ENCODE results near the gene KIF26B. TPM values are rescaled to one million over a fixed set of nuclear protein-coding genes. Genes with fewer than 3 reads are reported as not detected.

KIF26B gene
- total RNA-seq, 1 experiment from 2014 or later: 0.04 TPM

DNA sequence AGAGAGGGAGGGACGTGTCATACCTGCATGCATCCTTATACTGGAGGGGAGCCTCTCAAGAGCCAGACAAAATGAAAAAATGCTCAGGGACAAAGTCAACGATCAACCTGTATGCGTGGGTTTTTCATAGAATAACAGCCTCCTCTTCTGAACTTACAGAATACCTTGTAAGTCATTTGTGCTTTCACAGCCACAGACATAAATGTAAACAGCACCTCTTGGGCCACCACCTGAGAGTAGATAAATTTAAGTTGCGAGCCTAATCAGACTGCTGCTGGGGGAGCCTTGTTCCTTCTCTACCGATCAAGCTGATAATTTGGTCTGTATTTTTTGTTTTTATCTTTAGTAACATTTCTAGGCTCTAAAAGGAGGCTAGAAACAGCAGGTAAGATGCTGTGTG lies 223.1 kb downstream of the KIF26B start:
- Histone ChIP-seq H3K79me2 (ENCODE audit: low read length) (no peaks in the 10 kb centered on the region), H3K9me3 (ENCODE audit: low read length) (no peaks in the 10 kb centered on the region), H4K20me1 (ENCODE audit: low read length) (no peaks in the 10 kb centered on the region), H3F3A (ENCODE audit: low read length, unreplicated experiment) (no peaks in the 10 kb centered on the region), H3K4me2 (ENCODE audit: low read length) (no peak overlapping the region), H3K9ac (ENCODE audit: low read length) (no peak overlapping the region), H3K9me2 (replicated peaks; ENCODE audit: low read length) (no peaks in the 10 kb centered on the region; the same call in 1 of the 2 replicates), H3K4me1 (ENCODE audit: insufficient read depth, low read length) (no peaks in the 10 kb centered on the region), H3K4me3 (ENCODE audit: low read length) (no peak overlapping the region), H3K36me3 (ENCODE audit: low read depth, low read length) (no peaks in the 10 kb centered on the region), H2AFZ (ENCODE audit: low read length) (no peak overlapping the region), H3K27me3 (ENCODE audit: low read length) (peaks cover 67% of the 10 kb centered on the region), H3K27ac (ENCODE audit: low read length) (no peak overlapping the region)
- ChIA-PET POLR2A (ENCODE audit: unreplicated experiment) (no interaction called here), CTCF (no interaction called here)
- DNase-seq (no peak), ATAC-seq (no peak)
- no peak for TF ChIP-seq CTCF (conservative IDR thresholded peaks at IDR 0.05; ENCODE audit: low read depth, low read length)
- TF ChIP-seq EZH2phosphoT487 (IDR thresholded peaks at IDR 0.05; ENCODE audit: borderline replicate concordance, low read length): no peak
- TF ChIP-seq EZH2 (IDR thresholded peaks at IDR 0.05; ENCODE audit: low read length, unreplicated experiment): no peak
- BruUV-seq (replicated peaks): no TSS peak
- intact Hi-C loops (cut with micrococcal nuclease): no loop called here

DNA sequence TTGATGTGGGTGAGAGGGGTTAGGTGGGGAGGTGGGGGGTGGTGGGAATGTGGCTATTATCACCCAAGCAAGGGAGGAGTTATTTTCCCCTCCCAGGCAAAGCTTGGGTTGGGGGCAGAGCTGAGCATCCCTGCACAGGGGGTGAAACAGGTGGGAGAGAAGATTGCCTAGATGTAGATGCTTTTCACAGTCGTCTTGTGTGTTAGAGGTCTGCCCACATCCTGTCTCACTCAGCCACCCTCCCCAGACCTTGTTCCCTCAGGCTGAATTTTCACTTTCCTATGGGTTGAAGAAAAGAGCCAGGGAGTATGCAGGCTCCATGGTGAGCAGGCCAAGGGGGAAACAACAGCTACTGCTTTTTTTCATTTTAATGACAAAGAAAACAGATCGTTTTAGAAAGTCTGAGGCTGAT lies 223.5 kb downstream of the KIF26B start:
- no TSS peak for BruUV-seq (replicated peaks)
- DNase-seq (no peak), ATAC-seq (no peak)
- Histone ChIP-seq H3K4me2 (ENCODE audit: low read length) (no peak overlapping the region), H3K4me3 (ENCODE audit: low read length) (no peak overlapping the region), H4K20me1 (ENCODE audit: low read length) (no peaks in the 10 kb centered on the region), H3K9me3 (ENCODE audit: low read length) (no peaks in the 10 kb centered on the region), H3K79me2 (ENCODE audit: low read length) (no peaks in the 10 kb centered on the region), H3K27ac (ENCODE audit: low read length) (no peak overlapping the region), H3K27me3 (ENCODE audit: low read length) (peaks cover 67% of the 10 kb centered on the region), H3K4me1 (ENCODE audit: insufficient read depth, low read length) (no peaks in the 10 kb centered on the region), H3K36me3 (ENCODE audit: low read depth, low read length) (no peaks in the 10 kb centered on the region), H3K9me2 (replicated peaks; ENCODE audit: low read length) (no peaks in the 10 kb centered on the region; the same call in 1 of the 2 replicates), H3K9ac (ENCODE audit: low read length) (no peak overlapping the region), H2AFZ (ENCODE audit: low read length) (no peak overlapping the region), H3F3A (ENCODE audit: low read length, unreplicated experiment) (no peaks in the 10 kb centered on the region)
- ChIA-PET POLR2A (ENCODE audit: unreplicated experiment) (no interaction called here), CTCF (no interaction called here)
- TF ChIP-seq CTCF (conservative IDR thresholded peaks at IDR 0.05; ENCODE audit: low read depth, low read length): no peak
- no peak for TF ChIP-seq EZH2 (IDR thresholded peaks at IDR 0.05; ENCODE audit: low read length, unreplicated experiment)
- no peak for TF ChIP-seq EZH2phosphoT487 (IDR thresholded peaks at IDR 0.05; ENCODE audit: borderline replicate concordance, low read length)
- intact Hi-C loops (cut with micrococcal nuclease): no loop called here

GRCh38 chr1:245378745-245379144 lies 224.0 kb downstream of the KIF26B start:
- Histone ChIP-seq H3K36me3 (ENCODE audit: low read depth, low read length) (no peaks in the 10 kb centered on the region), H3K9me2 (replicated peaks; ENCODE audit: low read length) (no peaks in the 10 kb centered on the region; the same call in 1 of the 2 replicates), H2AFZ (ENCODE audit: low read length) (no peak overlapping the region), H3K27me3 (ENCODE audit: low read length) (peaks cover 67% of the 10 kb centered on the region), H3K9me3 (ENCODE audit: low read length) (no peaks in the 10 kb centered on the region), H4K20me1 (ENCODE audit: low read length) (no peaks in the 10 kb centered on the region), H3K79me2 (ENCODE audit: low read length) (no peaks in the 10 kb centered on the region), H3K4me3 (ENCODE audit: low read length) (no peak overlapping the region), H3K9ac (ENCODE audit: low read length) (no peak overlapping the region), H3K4me2 (ENCODE audit: low read length) (no peak overlapping the region), H3K4me1 (ENCODE audit: insufficient read depth, low read length) (no peaks in the 10 kb centered on the region), H3F3A (ENCODE audit: low read length, unreplicated experiment) (no peaks in the 10 kb centered on the region), H3K27ac (ENCODE audit: low read length) (no peak overlapping the region)
- CTCF ChIA-PET: no interaction called here
- intact Hi-C loops (cut with micrococcal nuclease): no loop called here
- DNase-seq: no peak
- TF ChIP-seq EZH2 (IDR thresholded peaks at IDR 0.05; ENCODE audit: low read length, unreplicated experiment): no peak
- TF ChIP-seq CTCF (conservative IDR thresholded peaks at IDR 0.05; ENCODE audit: low read depth, low read length): no peak
- TF ChIP-seq EZH2phosphoT487 (IDR thresholded peaks at IDR 0.05; ENCODE audit: borderline replicate concordance, low read length): no peak
- no peak for ATAC-seq
- POLR2A ChIA-PET (ENCODE audit: unreplicated experiment): no interaction called here
- BruUV-seq (replicated peaks): no TSS peak
